HUDEP-2 (cell line): ENCODE measurements around the gene ZNF732.

Source experiments
- DNase-seq, 76 experiments: peaks; one replicate each; lab custom pipeline; 2025; ENCODE audit not compliant: unreplicated experiment in 76 of 76; lab: John Stamatoyannopoulos, UW

The ZNF732 gene

DNA sequence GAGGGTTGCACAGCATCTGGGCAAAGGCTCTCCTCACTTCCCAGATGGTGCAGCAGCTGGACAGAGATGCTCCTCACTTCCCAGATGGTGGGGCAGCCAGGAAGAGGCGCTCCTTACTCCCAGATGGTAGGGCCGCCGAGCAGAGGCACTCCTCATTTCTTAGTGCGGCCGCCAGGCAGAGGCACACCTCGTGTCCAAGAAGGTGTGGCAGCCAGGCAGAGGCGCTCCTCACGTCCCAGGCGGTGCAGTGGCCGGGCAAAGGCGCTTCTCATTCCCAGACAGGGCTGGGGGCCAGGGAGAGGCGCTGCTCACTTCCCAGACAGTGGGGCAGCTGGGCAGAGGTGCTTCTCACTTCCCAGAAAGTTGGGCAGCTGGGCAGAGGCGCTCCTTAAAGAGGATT lies 48.8 kb downstream of the ZNF732 start:
- DNase-seq, result no peak

DNA sequence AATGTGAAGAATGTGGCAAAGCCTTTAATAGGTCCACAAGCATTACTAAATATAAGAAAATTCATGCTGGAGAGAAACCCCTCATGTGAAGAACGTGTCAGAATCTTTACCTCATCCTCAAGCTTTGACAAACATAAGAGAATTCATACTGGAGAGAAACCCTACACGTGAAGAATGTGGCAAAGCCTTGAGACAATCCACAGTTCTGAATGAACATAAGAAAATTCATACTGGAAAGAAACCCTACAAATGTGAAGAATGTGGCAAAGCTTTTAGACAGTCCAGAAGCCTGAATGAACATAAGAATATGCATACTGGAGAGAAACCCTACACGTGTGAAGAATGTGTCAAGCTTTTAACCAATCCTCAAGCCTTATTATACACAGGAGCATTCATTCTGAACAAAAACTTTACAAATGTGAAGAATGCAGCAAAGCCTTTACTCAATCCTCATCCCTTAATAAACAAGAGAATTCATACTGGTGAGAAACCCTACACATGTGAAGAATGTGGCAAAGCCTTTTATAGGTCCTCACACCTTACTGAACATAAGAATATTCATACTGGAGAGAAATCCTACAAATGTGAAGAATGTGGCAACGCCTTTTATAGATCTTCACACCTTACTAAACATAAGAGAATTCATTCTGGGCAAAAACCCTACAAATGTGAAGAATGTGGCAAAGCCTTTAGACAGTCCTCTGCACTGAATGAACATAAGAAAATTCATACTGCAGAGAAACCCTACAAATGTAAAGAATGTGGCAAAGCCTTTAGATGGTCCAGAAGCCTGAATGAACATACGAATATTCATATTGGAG lies 51.1 kb downstream of the ZNF732 start:
- no peak for DNase-seq

DNA sequence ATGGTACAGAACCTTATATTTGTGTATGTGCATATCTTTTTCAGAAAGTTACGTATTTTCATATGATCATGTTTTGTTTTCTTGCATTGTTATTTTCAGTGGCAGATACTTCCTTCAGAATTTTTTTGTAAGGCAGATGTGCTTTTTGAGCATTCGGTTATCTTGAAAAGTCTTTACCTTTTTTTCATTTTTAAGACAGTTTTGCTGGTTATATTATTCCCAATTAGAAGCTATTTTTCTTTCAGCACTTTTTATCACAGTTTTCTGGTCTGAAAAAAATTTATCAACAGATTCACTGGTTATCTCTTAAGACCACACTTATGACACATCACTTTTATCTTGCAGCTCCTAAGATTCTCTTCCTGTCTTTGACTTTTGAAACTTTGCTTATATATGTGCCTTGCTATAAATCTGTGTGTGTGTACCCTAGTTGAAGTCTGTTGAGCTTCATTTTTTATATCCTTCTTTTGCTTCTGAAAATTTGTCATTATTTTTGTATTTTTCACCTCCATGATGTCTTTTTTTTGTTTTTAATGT lies 53.1 kb downstream of the ZNF732 start:
- DNase-seq, result no peak

DNA sequence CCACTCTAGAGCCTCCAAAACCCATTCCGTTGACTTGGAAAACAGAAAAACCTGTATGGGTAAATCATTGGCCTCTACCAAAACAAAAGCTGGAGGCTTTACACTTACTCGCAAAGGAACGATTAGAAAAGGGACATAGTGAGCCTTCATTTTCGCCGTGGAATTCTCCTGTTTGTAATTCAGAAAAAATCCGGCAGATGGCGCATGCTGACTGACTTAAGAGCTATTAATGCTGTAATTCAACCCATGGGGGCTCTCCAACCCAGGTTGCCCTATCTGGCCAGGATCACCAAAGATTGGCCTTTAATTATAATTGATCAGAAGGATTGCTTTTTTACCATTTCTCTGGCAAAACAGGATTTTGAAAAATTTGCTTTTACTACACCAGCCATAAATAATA lies 60.8 kb downstream of the ZNF732 start:
- peak in 13 of 76 experiments; percentile 0 to 22 (median 3) for DNase-seq

DNA sequence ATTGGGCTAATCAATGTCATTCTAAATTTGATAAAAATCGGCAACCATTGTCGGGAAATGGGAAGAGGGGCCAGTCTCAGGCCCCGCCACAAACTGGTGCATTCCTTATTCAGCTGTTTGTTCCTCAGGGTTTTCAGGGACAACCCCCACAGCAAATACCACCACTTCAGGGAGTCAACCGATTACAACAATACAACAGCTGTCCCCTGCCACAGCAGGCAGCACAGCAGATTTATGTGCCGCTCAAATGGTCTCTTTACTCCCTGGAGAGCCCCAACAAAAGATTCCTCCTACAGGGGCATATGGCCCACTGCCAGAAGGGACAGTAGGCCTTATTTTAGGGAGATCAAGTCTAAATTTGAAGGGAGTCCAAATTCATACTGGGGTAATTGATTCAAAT lies 61.8 kb downstream of the ZNF732 start:
- DNase-seq, result no peak

DNA sequence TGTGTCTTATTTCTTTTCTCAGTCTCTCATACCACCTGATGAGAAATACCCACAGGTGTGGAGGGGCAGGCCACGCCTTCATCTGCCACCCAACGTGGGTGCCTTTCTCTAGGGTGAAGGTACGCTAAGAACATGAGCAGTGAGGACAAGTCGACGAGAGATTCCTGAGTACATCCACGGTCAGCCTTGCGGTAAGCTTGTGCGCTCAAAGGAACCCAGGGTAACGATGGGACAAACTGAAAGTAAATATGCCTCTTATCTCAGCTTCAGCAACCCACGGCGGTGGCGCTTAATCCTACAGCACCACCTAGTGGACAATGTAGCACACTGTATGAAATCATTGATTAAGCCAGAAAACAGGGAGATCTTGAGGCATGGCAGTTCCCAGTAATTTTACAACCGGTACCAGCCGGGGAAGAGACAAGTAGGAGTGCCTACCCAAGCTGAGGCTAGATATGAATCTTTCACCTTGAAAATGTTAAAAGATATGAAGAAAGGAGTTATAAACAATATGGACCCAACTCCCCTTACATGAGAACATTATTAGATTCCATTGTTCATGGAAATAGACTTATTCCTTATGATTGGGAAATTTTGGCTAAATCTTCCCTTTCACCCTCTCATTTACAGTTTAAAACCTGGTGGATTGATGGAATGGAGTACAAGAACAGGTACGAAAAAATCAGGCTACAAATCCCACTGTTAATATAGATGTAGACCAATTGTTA lies 63.0 kb downstream of the ZNF732 start:
- peak in 36 of 76 experiments; percentile 1 to 44 (median 14) for DNase-seq

DNA sequence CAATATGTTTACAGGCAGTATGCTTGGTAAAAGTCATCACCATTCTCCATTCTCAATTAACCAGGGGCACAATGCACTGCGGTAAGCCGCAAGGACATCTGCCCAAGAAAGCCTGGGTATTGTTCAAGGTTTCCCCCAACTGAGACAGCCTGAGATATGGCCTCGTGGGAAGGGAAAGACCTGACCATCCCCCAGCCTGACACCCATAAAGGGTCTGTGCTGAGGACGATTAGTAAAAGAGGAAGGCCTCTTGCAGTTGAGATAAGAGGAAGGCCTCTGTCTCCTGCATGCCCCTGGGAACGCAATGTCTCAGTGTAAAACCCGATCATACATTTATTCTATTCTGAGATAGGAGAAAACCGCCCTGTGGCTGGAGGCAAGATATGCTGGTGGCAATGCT lies 63.9 kb downstream of the ZNF732 start:
- DNase-seq, result peak in 1 of 76 experiments; percentile 1

DNA sequence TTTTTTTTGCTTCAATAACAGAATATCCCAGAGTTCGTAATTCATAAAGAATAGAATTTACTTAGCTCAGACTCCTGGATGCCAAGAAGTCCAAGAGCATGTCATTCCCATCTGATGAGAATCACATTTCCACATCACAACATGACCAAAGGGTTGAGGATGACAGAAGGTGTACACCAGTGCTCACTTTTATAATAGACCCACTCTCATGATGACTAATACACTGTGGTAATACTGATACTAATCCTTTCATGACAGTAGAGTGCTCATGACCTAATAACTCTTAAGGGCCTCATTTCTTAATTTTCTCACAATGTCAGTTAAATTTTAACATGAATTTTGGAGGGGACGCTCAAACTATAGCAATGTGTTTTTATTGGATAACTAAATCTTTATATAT lies 69.2 kb downstream of the ZNF732 start:
- no peak for DNase-seq

DNA sequence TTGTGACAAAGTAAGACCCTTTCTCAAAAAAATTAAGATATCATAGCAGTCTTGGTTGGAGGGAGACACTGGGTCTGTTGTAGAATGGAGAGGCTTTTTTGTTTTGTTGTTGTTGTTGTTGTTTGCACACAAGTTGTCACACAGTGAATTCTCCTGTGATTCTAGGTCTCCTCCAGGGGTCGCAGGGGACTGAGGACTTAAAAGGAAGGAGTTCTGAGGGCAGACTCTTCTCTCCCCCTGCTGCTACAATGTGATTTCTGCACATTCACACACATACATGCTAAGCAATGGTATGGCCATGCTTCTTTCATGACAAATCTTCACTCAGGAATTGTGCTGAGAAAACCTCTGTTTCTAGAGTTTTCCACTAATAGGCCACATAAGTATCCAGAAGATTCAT lies 71.1 kb downstream of the ZNF732 start:
- no peak for DNase-seq

DNA sequence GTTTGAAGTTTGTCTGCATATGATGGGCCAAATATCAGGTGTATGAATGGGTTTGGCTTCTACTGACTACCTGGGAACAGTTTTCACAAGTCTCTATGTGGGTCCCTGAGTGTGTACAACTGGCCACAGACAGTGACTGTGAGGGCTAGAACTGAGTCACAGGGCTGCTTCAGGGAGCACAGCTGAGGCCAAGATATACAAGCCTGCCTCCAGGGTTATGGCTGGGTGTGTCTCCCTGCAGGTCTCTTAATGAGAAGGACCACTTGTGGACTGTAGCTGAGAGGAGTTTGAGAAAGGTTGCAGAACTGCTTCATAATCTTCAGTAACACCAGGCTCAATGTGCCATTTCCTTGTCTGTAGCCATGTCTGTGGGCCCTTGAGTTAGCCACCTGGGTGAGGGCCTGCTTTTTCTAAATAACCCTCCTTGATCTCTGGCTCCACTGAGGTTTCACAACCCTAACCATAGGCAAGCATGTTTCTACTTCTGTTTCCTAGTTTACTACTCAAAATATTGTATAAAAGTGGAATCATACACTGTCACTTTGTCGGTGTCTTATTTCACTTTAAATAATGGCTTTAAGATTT lies 81.3 kb downstream of the ZNF732 start:
- no peak for DNase-seq
